HCT116 (cell line): ENCODE measurements around the gene DBP. TPM values are rescaled to one million over a fixed set of nuclear protein-coding genes. Genes with fewer than 3 reads are reported as not detected.

ENCODE experiments used
- ATAC-seq: fragments of 200-7000 bp; cut with Tn5 transposase; 2 replicates; pipeline ENCODE4 v1.9.1; 2020; ENCODE audit warnings: mild to moderate bottlenecking, moderate library complexity
- BruUV-seq: library from RNA; stranded (reverse); fragments of 400-500 nt; replicated peaks from 2 replicates; lab custom pipeline; 2021; lab: Mats Ljungman, UMichigan
- CTCF ChIA-PET: fragments of 300-600 bp; sonication (Branson Sonifier 250); formaldehyde crosslinking; loops from one replicate; lab custom pipeline; 2021; ENCODE audit warnings: antibody characterized with exemption; lab: Charles Lee
- POLR2A ChIA-PET: fragments of 300-600, 350-600 bp; sonication (Branson Sonifier 250); formaldehyde crosslinking; loops from one replicate; lab custom pipeline; 2021; ENCODE audit warnings: antibody characterized with exemption; lab: Charles Lee
- RAD21 ChIA-PET, 2 experiments: fragments of 300-600 bp; sonication (Branson Sonifier 250); formaldehyde crosslinking; loops; one replicate each; lab custom pipeline; 2023; ENCODE audit warnings: low total read pairs in 2 of 2; ENCODE audit not compliant: uncharacterized antibody in 2 of 2, unreplicated experiment in 2 of 2, low non-redundant PET in 1 of 2; lab: Charles Lee
- DNase-seq: peaks from one replicate; pipeline ENCODE4 v3.0.0-alpha.2; 2010; ENCODE audit warnings: low read depth, low spot score
- H2AFZ ChIP-seq: fragments of 200-600 bp; shearing (Covaris generic), sonication (generic); 2 replicates; pipeline ENCODE4 v1.6.1; 2017; ENCODE audit warnings: low read depth, mixed run types, mixed read lengths, antibody characterized with exemption, low read length; ENCODE audit not compliant: poor library complexity, severe bottlenecking
- H3K27ac ChIP-seq: 2 replicates; pipeline ENCODE4 v1.5.1; 2012; ENCODE audit warnings: low read depth, low read length
- H3K27me3 ChIP-seq: fragments of 200-600 bp; sonication (generic); 2 replicates; pipeline ENCODE4 v1.6.1; 2016; ENCODE audit warnings: mixed run types, low read length, mixed read lengths; ENCODE audit not compliant: insufficient read depth
- H3K36me3 ChIP-seq, 2 experiments: fragments of 200-500 bp in 1 of 2; fragments of 200-600 bp in 1 of 2; sonication (Bioruptor generic) in 1 of 2; sonication (generic) in 1 of 2; 2 replicates each; pipeline versions ENCODE4 v1.5.1 to v1.6.1; 2014 to 2016; ENCODE audit warnings: low read length in 2 of 2, inconsistent platforms in 1 of 2, mixed read lengths in 1 of 2, mixed run types in 1 of 2; ENCODE audit not compliant: insufficient read depth in 2 of 2, control insufficient read depth in 1 of 2
- H3K4me1 ChIP-seq, 2 experiments: fragments of 200-600 bp in 1 of 2; sonication (generic) in 1 of 2; 2 replicates each; pipeline versions ENCODE4 v1.5.1 to v1.6.1; 2012 to 2017; ENCODE audit warnings: low read length in 2 of 2, inconsistent platforms in 1 of 2, mild to moderate bottlenecking in 1 of 2, mixed read lengths in 1 of 2, mixed run types in 1 of 2, moderate library complexity in 1 of 2; ENCODE audit not compliant: insufficient read depth in 2 of 2, control insufficient read depth in 1 of 2
- H3K4me2 ChIP-seq: fragments of 200-600 bp; sonication (generic); 2 replicates; pipeline ENCODE4 v1.6.1; 2017; ENCODE audit warnings: mixed run types, low read length, mixed read lengths
- H3K4me3 ChIP-seq, 2 experiments: fragments of 200-600 bp in 1 of 2; sonication (generic) in 1 of 2; replicated peaks in 1 of 2; 2 replicates each; pipeline ENCODE4 v1.5.1; 2011 to 2016; ENCODE audit warnings: low read length in 2 of 2, control low read depth in 1 of 2, low read depth in 1 of 2, mild to moderate bottlenecking in 1 of 2, mixed read lengths in 1 of 2, mixed run types in 1 of 2
- H3K79me2 ChIP-seq: fragments of 200-600 bp; sonication (generic); 2 replicates; pipeline ENCODE4 v1.6.1; 2017; ENCODE audit warnings: mild to moderate bottlenecking, mixed run types, low read length, moderate library complexity, mixed read lengths; ENCODE audit not compliant: insufficient read depth
- H3K9ac ChIP-seq: fragments of 200-600 bp; sonication (generic); 2 replicates; pipeline ENCODE4 v1.6.1; 2016; ENCODE audit warnings: low read length, mixed read lengths
- H3K9me2 ChIP-seq: fragments of 200-600 bp; sonication (generic), shearing (Covaris generic); 2 replicates; pipeline ENCODE4 v1.6.1; 2017; ENCODE audit warnings: mixed run types, mild to moderate bottlenecking, moderate library complexity; ENCODE audit not compliant: insufficient read depth
- H3K9me3 ChIP-seq, 2 experiments: fragments of 200-500 bp in 1 of 2; fragments of 200-600 bp in 1 of 2; sonication (Bioruptor generic) in 1 of 2; sonication (generic) in 1 of 2; 2 replicates each; pipeline ENCODE4 v1.6.1; 2014 to 2017; ENCODE audit warnings: low read length in 2 of 2, mixed read lengths in 2 of 2, inconsistent platforms in 1 of 2, low read depth in 1 of 2, mild to moderate bottlenecking in 1 of 2, mixed run types in 1 of 2, moderate library complexity in 1 of 2; ENCODE audit not compliant: control insufficient read depth in 1 of 2, insufficient read depth in 1 of 2
- H4K20me1 ChIP-seq: fragments of 200-600 bp; sonication (generic), shearing (Covaris generic); 2 replicates; pipeline ENCODE4 v1.6.1; 2017; ENCODE audit warnings: mixed run types, mild to moderate bottlenecking, moderate library complexity; ENCODE audit not compliant: insufficient read depth
- ATF3 ChIP-seq: IDR thresholded peaks from 2 replicates; pipeline ENCODE4 v1.6.1; 2012
- CEBPB ChIP-seq: IDR thresholded peaks from 2 replicates; pipeline ENCODE4 v1.6.1; 2012; ENCODE audit warnings: low read depth
- CTCF ChIP-seq, 3 experiments: fragments of 200-600 bp in 1 of 3; sonication (generic) in 1 of 3; IDR thresholded peaks in 2 of 3; conservative IDR thresholded peaks in 1 of 3; 2 replicates each; pipeline ENCODE4 v1.5.1; 2012 to 2017; ENCODE audit warnings: low read depth in 2 of 3, low read length in 2 of 3, antibody characterized with exemption in 1 of 3, borderline replicate concordance in 1 of 3, control low read depth in 1 of 3, mild to moderate bottlenecking in 1 of 3, mixed read lengths in 1 of 3, mixed run types in 1 of 3, moderate library complexity in 1 of 3; ENCODE audit not compliant: insufficient read depth in 1 of 3
- EGR1 ChIP-seq: IDR thresholded peaks from 2 replicates; pipeline ENCODE4 v1.6.1; 2012; ENCODE audit warnings: low read depth
- ELF1 ChIP-seq: IDR thresholded peaks from 2 replicates; pipeline ENCODE4 v1.6.1; 2012; ENCODE audit warnings: low read depth, borderline replicate concordance
- EZH2 ChIP-seq: fragments of 200-600 bp; sonication (generic); IDR thresholded peaks from 2 replicates; pipeline ENCODE4 v1.6.1; 2017; ENCODE audit warnings: antibody characterized with exemption, mixed run types
- EZH2phosphoT487 ChIP-seq: fragments of 200-600 bp; IDR thresholded peaks from 2 replicates; pipeline ENCODE4 v1.6.1; 2018; ENCODE audit warnings: antibody characterized with exemption, borderline replicate concordance
- JUND ChIP-seq: IDR thresholded peaks from 2 replicates; pipeline ENCODE4 v1.6.1; 2012
- MAX ChIP-seq: IDR thresholded peaks from 2 replicates; pipeline ENCODE4 v1.6.1; 2012
- POLR2A ChIP-seq: IDR thresholded peaks from 2 replicates; pipeline ENCODE4 v1.7.0; 2011; ENCODE audit warnings: borderline replicate concordance; ENCODE audit not compliant: insufficient read depth, insufficient read length; ENCODE audit errors: extremely low read depth
- POLR2AphosphoS5 ChIP-seq: IDR thresholded peaks from 2 replicates; pipeline ENCODE4 v1.6.1; 2011; ENCODE audit warnings: mild to moderate bottlenecking, low read depth, low read length, moderate library complexity
- RAD21 ChIP-seq: IDR thresholded peaks from 2 replicates; pipeline ENCODE4 v1.6.1; 2012; ENCODE audit warnings: low read depth, mild to moderate bottlenecking
- REST ChIP-seq: IDR thresholded peaks from 2 replicates; pipeline ENCODE4 v1.6.1; 2012; ENCODE audit warnings: low read depth
- SP1 ChIP-seq: IDR thresholded peaks from 2 replicates; pipeline ENCODE4 v1.6.1; 2012; ENCODE audit warnings: low read depth
- TCF7L2 ChIP-seq: IDR thresholded peaks from 2 replicates; pipeline ENCODE4 v1.7.0; 2011; ENCODE audit warnings: borderline replicate concordance, inconsistent platforms; ENCODE audit not compliant: insufficient read depth, insufficient read length; ENCODE audit errors: extremely low read depth
- YY1 ChIP-seq: IDR thresholded peaks from 2 replicates; pipeline ENCODE4 v1.6.1; 2011; ENCODE audit warnings: low read length, low read depth, moderate library complexity, mild to moderate bottlenecking; ENCODE audit not compliant: insufficient replicate concordance; ENCODE audit errors: extremely low read depth
- ZFX ChIP-seq: fragments of 450-650 bp; IDR thresholded peaks from 2 replicates; pipeline ENCODE4 v1.6.1; 2017
- ZNF274 ChIP-seq: fragments of 200-500 bp; sonication (Bioruptor generic); IDR thresholded peaks from 2 replicates; pipeline ENCODE4 v1.6.1; 2014; ENCODE audit warnings: mild to moderate bottlenecking, low read depth, low read length, inconsistent platforms
- intact Hi-C: fragments of 100-400 bp; cut with micrococcal nuclease; formaldehyde crosslinking; loops from 2 replicates; pipeline ENCODE4 v1.10.0; 2022
- total RNA-seq: library from RNA; stranded (reverse); gene quantifications from one replicate; pipeline ENCODE4 v1.2.1, GENCODE V29; 2021; ENCODE audit not compliant: unreplicated experiment

Gene DBP
- total RNA-seq, 1 experiment from 2014 or later: 45.9 TPM

- Histone ChIP-seq H4K20me1 (no peaks in the 10 kb centered on the region), H3K27me3 (no peaks in the 10 kb centered on the region), H3K9me2 (no peaks in the 10 kb centered on the region), H3K79me2 (peaks cover 18% of the 10 kb centered on the region), H3K9me3 (no peaks in the 10 kb centered on the region), H3K4me3 (peak overlapping the region; percentile 43 to 83), H2AFZ (no peak overlapping the region), H3K27ac (peak overlapping the region; percentile 95), H3K9ac (peak overlapping the region; percentile 96), H3K4me1 (peaks cover 44 to 85% of the 10 kb centered on the region in 2 experiments), H3K36me3 (peaks cover 2 to 13% of the 10 kb centered on the region in 2 experiments; a peak in 1 of 4 replicates), H3K4me2 (peak overlapping the region; percentile 93)
- intact Hi-C loops: no loop called here
- ATAC-seq (no peak), DNase-seq (no peak)
- no peak for TF ChIP-seq CEBPB
- TF ChIP-seq JUND: no peak
- TF ChIP-seq MAX: no peak
- no peak for TF ChIP-seq ZNF274
- TF ChIP-seq ATF3: no peak
- TF ChIP-seq EZH2phosphoT487: no peak
- no peak for TF ChIP-seq CTCF (IDR thresholded peaks at IDR 0.05 in 2 of 3, conservative IDR thresholded peaks at IDR 0.05 in 1 of 3; ENCODE audit: borderline replicate concordance in 1 of 3, insufficient read depth in 1 of 3, low read depth in 2 of 3, low read length in 2 of 3)
- TF ChIP-seq REST: no peak
- no peak for TF ChIP-seq POLR2A
- no peak for TF ChIP-seq TCF7L2
- TF ChIP-seq RAD21: no peak
- TF ChIP-seq ZFX: no peak
- TF ChIP-seq EZH2: no peak
- no peak for TF ChIP-seq POLR2AphosphoS5
- no peak for TF ChIP-seq SP1
- no peak for TF ChIP-seq EGR1
- no peak for TF ChIP-seq ELF1
- no peak for TF ChIP-seq YY1
- RAD21 ChIA-PET: interaction anchor here (0.9 to 1.0 kb wide), 2 partner anchors 10 to 15 kb away, joined by 3 read pairs; partner anchors contain the start of genes RPL18 (in 1 of the 2) and SPHK2 (in 1 of the 2)
- POLR2A ChIA-PET: interaction anchor here (0.6 to 2.6 kb wide), 5 partner anchors 10 to 156 kb away, joined by 3 to 11 read pairs (median 4); partner anchors contain the start of genes CA11, RPL18 and SPHK2
- CTCF ChIA-PET: no interaction called here
- BruUV-seq: no TSS peak
Measured at GRCh38 chr19:48634036-48634342, 3.2 kb downstream of the DBP start.
